ENCODE results near the gene ZNF679.
"Not testable (repeated sequence)": the region's sequence is repeated elsewhere in the genome, so short reads cannot be mapped to it uniquely, and the experiment has no call there.

The ZNF679 gene

GRCh38 chr7:64312826-64313225 lies 84.6 kb downstream of the ZNF679 start:
- no peak for DNase-seq

GRCh38 chr7:64313740-64314491 lies 85.6 kb downstream of the ZNF679 start, which contains the start of gene ZNF736:
Gene ZNF736 (plus strand): TSS chr7:64313961. CDS start chr7:64314151, 190 bp downstream.
- DNase-seq = peak; percentile 90

- DNase-seq = no peak
Measured at GRCh38 chr7:64314566-64314965, 86.3 kb downstream of the ZNF679 start.

GRCh38 chr7:64316031-64316742 lies 87.9 kb downstream of the ZNF679 start:
- not testable (repeated sequence) for DNase-seq
